CD4-positive, alpha-beta T cell treated with Interleukin-1 beta for 1 hour (primary cell): ENCODE measurements around the gene ACOT8.
"Not testable (repeated sequence)": the region's sequence is repeated elsewhere in the genome, so short reads cannot be mapped to it uniquely, and the experiment has no call there.

Source experiments
- DNase-seq, 2 donors: peaks; one replicate each; pipeline ENCODE4 v3.0.0-alpha.2; 2020 to 2022

The ACOT8 gene

GRCh38 chr20:45857114-45857881 is at the start of gene ACOT8, which contains the start of gene ZSWIM3:
Gene ACOT8 (minus strand): TSS chr20:45857392. CDS start chr20:45857315, 77 bp downstream.
Gene ZSWIM3 (plus strand): TSS chr20:45857614. CDS start chr20:45857826, 212 bp downstream.
- DNase-seq: peak; percentile 97 to 100

GRCh38 chr20:45905505-45906079 is 48.4 kb upstream of the ACOT8 start:
- no peak for DNase-seq

GRCh38 chr20:45904583-45905504 is 47.7 kb upstream of the ACOT8 start:
- no peak for DNase-seq

- DNase-seq: no peak
Measured at GRCh38 chr20:45902199-45902701, 45.1 kb upstream of the ACOT8 start.

GRCh38 chr20:45901332-45901731 is 44.1 kb upstream of the ACOT8 start:
- DNase-seq: not testable (repeated sequence)

GRCh38 chr20:45899046-45899835 is 42.0 kb upstream of the ACOT8 start:
- DNase-seq: no peak

- no peak for DNase-seq
Measured at GRCh38 chr20:45898285-45898684, 41.1 kb upstream of the ACOT8 start.

- no peak for DNase-seq
Measured at GRCh38 chr20:45897692-45898091, 40.5 kb upstream of the ACOT8 start.

GRCh38 chr20:45897289-45897688 is 40.1 kb upstream of the ACOT8 start:
- no peak for DNase-seq

- no peak for DNase-seq
Measured at GRCh38 chr20:45896641-45897161, 39.5 kb upstream of the ACOT8 start.

GRCh38 chr20:45894797-45895196 is 37.6 kb upstream of the ACOT8 start:
- no peak for DNase-seq

- DNase-seq: no peak
Measured at GRCh38 chr20:45893831-45894230, 36.6 kb upstream of the ACOT8 start.

- peak in 1 of 2 donors; percentile 13 for DNase-seq
Measured at GRCh38 chr20:45892828-45893500, 35.8 kb upstream of the ACOT8 start.

- no peak for DNase-seq
Measured at GRCh38 chr20:45892049-45892825, 35.0 kb upstream of the ACOT8 start.

- DNase-seq: peak; percentile 82 to 83
Measured at GRCh38 chr20:45890985-45891983, 34.1 kb upstream of the ACOT8 start, which contains the start of the genes CTSA and NEURL2. Gene CTSA (plus strand): TSS chr20:45891335. CDS start chr20:45891569, 234 bp downstream. Gene NEURL2 (minus strand): TSS chr20:45891208. CDS start chr20:45890991, 217 bp downstream.

- peak; percentile 45 to 66 for DNase-seq
Measured at GRCh38 chr20:45890077-45890984, 33.1 kb upstream of the ACOT8 start.

GRCh38 chr20:45888681-45889080 is 31.5 kb upstream of the ACOT8 start:
- no peak for DNase-seq

GRCh38 chr20:45887346-45887715 is 30.1 kb upstream of the ACOT8 start, which contains the start of gene SPATA25:
Gene SPATA25 (minus strand): TSS chr20:45887622. CDS start chr20:45887590, 32 bp downstream.
- no peak for DNase-seq
